ENCODE results near the gene HEATR5A.
"Not testable (repeated sequence)": the region's sequence is repeated elsewhere in the genome, so short reads cannot be mapped to it uniquely, and the experiment has no call there.

Gene HEATR5A

GRCh38 chr14:31420319-31421111 lies at the start of gene HEATR5A:
Gene HEATR5A (minus strand): TSS chr14:31420550. CDS start chr14:31402975, 17,575 bp downstream.
- peak; percentile 81 for DNase-seq (ENCODE audit: low read depth)

DNA sequence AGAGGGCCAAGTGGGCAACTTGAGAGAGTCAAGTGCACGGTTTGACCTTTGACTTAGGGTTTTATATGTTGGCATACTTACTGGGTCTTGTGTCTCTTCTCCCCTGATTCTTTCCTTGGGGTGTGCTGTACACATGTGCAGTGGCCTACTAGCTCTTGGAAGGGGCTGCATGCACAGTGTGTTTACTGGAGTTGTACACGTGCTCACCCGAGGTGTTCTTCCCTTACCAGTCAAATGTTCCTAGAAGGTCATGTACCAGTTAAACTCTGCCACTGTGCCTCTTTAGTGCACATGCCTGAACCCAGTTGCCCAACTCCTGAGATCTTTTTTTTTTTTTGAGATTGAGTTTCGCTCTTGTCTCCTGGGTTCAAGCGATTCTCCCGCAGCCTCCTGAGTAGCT lies 46.2 kb upstream of the HEATR5A start:
- no peak for DNase-seq (ENCODE audit: low read depth)

GRCh38 chr14:31465111-31465510 lies 44.8 kb upstream of the HEATR5A start:
- no peak for DNase-seq (ENCODE audit: low read depth)

DNA sequence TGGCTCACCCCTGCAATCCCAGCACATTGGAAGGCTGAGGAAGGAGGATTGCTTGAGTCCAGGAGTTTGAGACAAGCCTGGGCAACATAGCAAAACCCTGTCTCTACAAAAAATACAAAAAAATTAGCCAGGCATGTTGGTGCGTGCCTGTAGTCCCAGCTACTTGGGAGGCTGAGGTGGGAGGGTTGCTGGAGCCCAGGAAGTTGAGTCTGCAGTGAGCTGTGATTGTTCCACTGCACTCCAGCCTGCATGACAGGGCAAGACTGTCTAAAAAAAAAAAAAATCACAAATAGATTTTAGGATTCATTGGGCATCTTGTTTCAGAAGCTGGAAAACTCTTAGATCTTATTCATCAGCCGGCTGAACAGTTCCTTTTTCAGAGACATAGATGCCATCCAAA lies 42.1 kb upstream of the HEATR5A start:
- DNase-seq (ENCODE audit: low read depth) = not testable (repeated sequence)

DNA sequence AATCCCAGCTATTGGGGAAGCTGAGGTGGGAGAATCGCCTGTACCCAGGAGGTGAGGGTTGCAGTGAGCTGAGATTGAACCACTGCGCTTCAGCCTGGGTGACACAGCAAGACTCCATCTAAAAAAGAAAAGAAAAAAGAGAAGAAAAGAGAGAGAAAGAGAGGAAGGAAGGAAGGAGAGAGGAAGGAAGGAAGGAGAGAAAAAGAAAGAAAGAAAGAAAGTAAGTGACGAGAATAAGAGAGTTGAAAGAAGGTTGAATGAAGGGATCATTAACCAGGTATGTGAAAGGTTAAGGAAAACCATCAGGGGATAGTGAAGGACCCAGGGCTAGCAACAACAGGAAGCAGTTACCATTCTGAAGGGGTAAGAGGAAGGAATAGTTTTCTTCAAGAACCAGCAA lies 41.2 kb upstream of the HEATR5A start:
- DNase-seq (ENCODE audit: low read depth) = no peak

GRCh38 chr14:31457665-31458659 lies 37.6 kb upstream of the HEATR5A start:
- DNase-seq (ENCODE audit: low read depth) = no peak

DNA sequence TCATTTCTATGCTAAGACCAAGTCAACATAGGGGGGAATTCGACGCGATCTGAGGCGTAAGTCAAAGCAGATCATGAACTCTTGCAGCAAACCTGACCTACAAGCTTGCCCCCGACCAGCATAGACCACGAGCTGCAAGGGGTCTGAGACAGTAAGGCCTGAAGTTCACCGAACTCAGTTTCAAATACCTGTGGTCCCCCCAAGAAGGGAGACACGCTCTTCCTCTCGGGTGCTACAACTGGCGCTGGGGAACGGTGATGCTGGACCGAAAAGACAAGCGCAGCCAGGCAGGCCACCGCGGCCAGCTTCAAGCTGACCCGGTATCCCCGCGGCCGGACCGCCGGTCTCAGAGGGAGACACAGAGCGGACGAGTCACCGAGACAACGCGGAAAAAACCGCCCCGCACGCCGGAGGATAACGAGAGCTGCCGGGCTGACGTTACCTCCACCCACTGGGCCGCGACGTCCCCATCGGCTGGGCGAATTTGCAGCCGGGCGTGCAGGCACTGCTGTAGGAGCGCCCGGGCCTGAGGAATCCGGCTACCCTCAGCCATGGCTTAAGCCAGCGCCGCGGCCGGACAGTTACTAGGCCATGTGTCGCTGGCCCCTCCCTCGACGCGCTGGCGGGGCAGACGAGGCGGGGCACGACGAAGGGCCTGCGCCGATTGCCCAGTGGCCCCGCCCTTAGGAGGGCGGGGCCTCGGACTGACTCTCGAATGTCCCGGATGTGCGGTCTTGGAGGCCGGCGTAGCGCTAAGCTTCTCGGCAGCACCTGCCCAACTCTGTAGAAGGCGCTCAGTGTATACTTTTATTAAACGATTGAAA lies 36.7 kb upstream of the HEATR5A start, which contains the start of gene DTD2:
Gene DTD2, minus strand, starts transcription at position 666 of the 824 bp plus-strand sequence. Its CDS starts 113 bp downstream, at position 553.
- DNase-seq (ENCODE audit: low read depth) = peak; percentile 83

- DNase-seq (ENCODE audit: low read depth) = no peak
Observed at GRCh38 chr14:31449971-31450610, 29.7 kb upstream of the HEATR5A start.

- no peak for DNase-seq (ENCODE audit: low read depth)
Observed at GRCh38 chr14:31449136-31449535, 28.8 kb upstream of the HEATR5A start.

DNA sequence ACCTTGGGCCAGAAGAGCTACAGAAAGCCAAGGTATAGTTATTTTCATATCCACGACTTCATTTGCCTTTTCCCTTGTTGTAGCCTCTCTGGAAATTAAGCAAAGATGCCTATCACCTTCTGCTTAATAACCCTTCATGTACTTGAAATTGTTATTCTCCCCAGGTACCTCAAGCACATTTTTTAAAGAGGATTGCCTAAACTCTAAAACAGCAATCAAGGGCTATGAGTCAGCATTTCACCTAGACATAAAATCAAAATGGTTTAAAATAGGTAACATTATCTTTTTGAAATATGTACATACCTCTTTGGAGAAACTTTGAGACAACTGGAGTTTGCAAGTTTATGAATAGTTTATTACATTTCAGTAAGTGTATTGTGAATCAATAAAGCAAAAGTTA lies 25.4 kb upstream of the HEATR5A start:
- no peak for DNase-seq (ENCODE audit: low read depth)

GRCh38 chr14:31442284-31442683 lies 21.9 kb upstream of the HEATR5A start:
- DNase-seq (ENCODE audit: low read depth) = no peak

DNA sequence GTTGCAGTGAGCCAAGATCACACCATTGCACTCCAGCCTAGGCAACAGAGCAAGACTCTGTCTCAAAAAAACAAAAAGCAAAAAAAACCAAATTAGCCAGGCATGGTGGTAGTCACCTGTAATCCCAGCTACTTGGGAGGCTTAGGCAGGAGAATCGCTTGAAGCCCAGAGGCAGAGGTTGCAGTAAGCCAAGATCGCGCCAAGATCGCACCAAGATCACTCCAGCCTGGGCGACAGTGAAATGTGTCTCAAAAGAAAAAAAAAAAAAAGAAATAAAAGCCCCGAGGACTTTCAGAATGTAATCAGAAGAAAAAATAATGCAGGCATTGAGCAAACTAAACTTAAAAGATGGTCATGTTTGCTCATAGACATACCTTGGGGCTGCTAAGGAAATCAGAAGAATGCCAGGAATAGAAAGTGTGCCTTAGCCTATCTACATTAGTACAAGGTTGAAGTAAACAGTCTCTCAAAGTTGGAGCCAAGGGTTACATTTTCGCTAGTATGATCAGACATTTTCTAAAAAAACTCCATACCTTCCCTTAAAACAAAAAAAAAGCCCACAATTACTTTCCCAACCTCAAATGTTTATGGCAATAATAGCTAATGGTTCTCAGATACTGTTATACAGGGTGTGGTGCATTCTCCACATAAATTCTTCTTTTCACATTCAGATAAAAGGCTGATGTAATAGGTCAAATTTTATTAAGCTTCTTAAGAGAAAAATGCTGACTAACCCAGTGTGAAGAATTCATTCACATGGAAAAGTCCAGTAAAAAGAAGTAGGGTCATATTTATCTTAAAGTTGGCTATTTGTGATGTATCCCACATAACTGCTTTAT lies 21.1 kb upstream of the HEATR5A start:
- no peak for DNase-seq (ENCODE audit: low read depth)

GRCh38 chr14:31440280-31440679 lies 19.9 kb upstream of the HEATR5A start:
- DNase-seq (ENCODE audit: low read depth) = no peak

GRCh38 chr14:31439561-31439960 lies 19.2 kb upstream of the HEATR5A start:
- no peak for DNase-seq (ENCODE audit: low read depth)

DNA sequence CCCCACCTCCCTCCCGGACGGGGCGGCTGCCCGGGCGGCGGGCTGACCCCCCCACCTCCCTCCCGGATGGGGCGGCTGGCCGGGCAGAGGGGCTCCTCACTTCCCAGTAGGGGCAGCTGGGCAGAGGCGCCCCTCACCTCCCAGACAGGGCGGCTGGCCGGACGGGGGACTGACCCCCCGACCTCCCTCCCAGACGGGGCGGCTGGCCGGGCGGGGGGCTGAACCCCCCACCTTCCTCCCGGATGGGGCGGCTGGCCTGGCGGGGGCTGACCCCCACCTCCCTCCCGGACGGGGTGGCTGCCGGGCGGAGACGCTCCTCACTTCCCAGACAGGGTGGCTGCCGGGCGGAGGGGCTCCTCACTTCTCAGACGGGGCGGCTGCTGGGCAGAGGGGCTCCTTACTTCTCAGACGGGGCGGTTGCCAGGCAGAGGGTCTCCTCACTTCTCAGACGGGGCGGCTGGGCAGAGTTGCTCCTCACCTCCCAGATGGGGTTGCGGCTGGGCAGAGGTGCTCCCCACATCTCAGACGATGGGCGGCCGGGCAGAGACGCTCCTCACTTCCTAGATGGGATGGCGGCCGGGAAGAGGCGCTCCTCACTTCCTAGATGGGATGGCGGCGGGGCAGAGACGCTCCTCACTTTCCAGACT lies 16.8 kb upstream of the HEATR5A start:
- not testable (repeated sequence) for DNase-seq (ENCODE audit: low read depth)

DNA sequence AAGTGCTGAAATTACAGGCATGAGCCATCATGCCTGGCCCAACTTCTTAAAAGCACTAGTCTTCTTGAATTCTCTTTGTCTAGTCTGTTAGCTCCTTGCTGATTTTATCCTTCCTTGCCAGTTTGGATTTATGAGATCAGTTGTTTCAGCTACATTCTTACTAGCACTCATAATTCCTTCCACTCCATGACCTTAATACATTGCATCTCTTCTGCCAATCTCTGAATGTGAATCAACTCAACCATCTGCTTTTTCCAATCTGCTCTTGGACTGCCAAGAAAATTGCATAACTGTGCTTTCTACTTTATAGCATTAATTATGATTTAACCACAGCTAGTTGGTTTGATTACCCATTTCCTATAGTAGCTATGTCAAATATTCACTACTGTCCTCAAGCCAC lies 14.9 kb upstream of the HEATR5A start:
- no peak for DNase-seq (ENCODE audit: low read depth)

- no peak for DNase-seq (ENCODE audit: low read depth)
Observed at GRCh38 chr14:31430634-31431264, 10.4 kb upstream of the HEATR5A start.

DNA sequence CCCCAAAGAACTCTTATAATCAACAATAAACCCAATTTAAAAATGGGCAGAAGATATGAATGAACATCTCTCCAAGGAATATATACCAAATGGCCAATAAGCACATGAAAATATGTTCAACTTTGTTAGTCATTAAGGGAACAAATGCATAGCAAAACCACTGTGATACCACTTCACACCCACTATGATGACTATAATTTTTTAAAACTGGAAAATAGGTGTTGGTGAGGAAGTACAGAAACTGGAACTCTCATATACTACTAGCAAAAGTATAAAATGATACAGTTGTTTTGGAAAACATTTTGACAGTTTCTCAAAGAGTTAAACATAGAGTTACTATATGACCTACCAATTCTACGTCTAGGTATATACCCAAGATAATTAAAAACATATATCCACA lies 9.4 kb upstream of the HEATR5A start:
- DNase-seq (ENCODE audit: low read depth) = no peak

DNA sequence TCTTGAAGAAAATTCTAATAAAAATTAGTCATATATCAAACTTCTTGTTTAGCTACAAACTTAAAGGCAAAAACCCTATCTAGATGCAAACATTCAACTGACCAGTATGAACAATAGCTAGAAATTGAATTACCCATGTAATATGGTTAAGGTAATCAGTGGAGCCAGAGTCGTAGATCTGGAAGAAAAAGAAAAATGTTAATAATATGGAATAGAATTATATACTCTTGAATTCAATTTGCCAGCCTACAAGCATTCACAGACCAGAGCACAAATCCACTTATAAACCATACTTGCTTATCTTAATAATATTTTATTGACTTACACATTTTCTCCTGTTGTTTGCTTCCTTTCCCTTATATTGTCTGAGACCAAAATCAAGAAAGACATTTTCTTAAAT lies 7.7 kb upstream of the HEATR5A start:
- no peak for DNase-seq (ENCODE audit: low read depth)
